Loucy (cell line): ENCODE data around the gene MUC6.

Experiments
- EZH2phosphoT487 ChIP-seq: fragments of 200-600 bp; IDR thresholded peaks from 2 replicates; pipeline ENCODE4 v1.6.1; 2018; ENCODE audit warnings: antibody characterized with exemption, mild to moderate bottlenecking, moderate library complexity, borderline replicate concordance
- TF ChIP-seq, protein P1 (sequence below): fragments of 200-600 bp; sonication (generic); conservative IDR thresholded peaks from 2 replicates; pipeline ENCODE4 v1.5.1; 2014; ENCODE audit warnings: mild to moderate bottlenecking, antibody characterized with exemption, low read length

GRCh38 chr11:1026163-1026450 lies 10.4 kb downstream of the MUC6 start:
- TF ChIP-seq, protein P1, sequence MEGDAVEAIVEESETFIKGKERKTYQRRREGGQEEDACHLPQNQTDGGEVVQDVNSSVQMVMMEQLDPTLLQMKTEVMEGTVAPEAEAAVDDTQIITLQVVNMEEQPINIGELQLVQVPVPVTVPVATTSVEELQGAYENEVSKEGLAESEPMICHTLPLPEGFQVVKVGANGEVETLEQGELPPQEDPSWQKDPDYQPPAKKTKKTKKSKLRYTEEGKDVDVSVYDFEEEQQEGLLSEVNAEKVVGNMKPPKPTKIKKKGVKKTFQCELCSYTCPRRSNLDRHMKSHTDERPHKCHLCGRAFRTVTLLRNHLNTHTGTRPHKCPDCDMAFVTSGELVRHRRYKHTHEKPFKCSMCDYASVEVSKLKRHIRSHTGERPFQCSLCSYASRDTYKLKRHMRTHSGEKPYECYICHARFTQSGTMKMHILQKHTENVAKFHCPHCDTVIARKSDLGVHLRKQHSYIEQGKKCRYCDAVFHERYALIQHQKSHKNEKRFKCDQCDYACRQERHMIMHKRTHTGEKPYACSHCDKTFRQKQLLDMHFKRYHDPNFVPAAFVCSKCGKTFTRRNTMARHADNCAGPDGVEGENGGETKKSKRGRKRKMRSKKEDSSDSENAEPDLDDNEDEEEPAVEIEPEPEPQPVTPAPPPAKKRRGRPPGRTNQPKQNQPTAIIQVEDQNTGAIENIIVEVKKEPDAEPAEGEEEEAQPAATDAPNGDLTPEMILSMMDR: no peak
- TF ChIP-seq EZH2phosphoT487: no peak
